CD4-positive, alpha-beta memory T cell (primary cell): ENCODE results near the gene SULF2. TPM values are rescaled to one million over a fixed set of nuclear protein-coding genes. Genes with fewer than 3 reads are reported as not detected.
A peak's percentile ranks its signal among the peaks of the same experiment; 100 is the strongest.

Experiments
- CTCF ChIA-PET: fragments of 350-600 bp; sonication (Branson Sonifier 250); formaldehyde crosslinking; loops from one replicate; lab custom pipeline; 2021; ENCODE audit warnings: inconsistent platforms; ENCODE audit not compliant: partially characterized antibody; lab: Charles Lee
- POLR2A ChIA-PET: fragments of 350-600 bp; sonication (Branson Sonifier 250); formaldehyde crosslinking; loops from one replicate; lab custom pipeline; 2021; ENCODE audit not compliant: partially characterized antibody; lab: Charles Lee
- DNase-seq, 5 donors: peaks; one replicate each; pipeline versions ENCODE4 v3.0.0 to v3.0.0-alpha.2; 2020 to 2022; ENCODE audit warnings: mixed read lengths in 1 of 5
- H3K27ac ChIP-seq: one replicate; pipeline ENCODE4 v1.7.0; 2013; ENCODE audit warnings: low read depth, low read length
- H3K27me3 ChIP-seq: 2 replicates; pipeline ENCODE4 v1.7.0; 2013; ENCODE audit warnings: mild to moderate bottlenecking, low read length, moderate library complexity; ENCODE audit not compliant: insufficient read depth
- H3K36me3 ChIP-seq: 2 replicates; pipeline ENCODE4 v1.7.0; 2013; ENCODE audit warnings: mild to moderate bottlenecking, low read length, moderate library complexity; ENCODE audit not compliant: insufficient read depth
- H3K4me1 ChIP-seq: 2 replicates; pipeline ENCODE4 v1.7.0; 2013; ENCODE audit warnings: mild to moderate bottlenecking, low read length, moderate library complexity; ENCODE audit not compliant: insufficient read depth
- H3K4me3 ChIP-seq, 2 donors: one replicate each; pipeline ENCODE4 v1.7.0; 2013; ENCODE audit warnings: low read length in 2 of 2, mild to moderate bottlenecking in 1 of 2
- H3K9me3 ChIP-seq, 2 donors: one replicate each; pipeline ENCODE4 v1.7.0; 2013; ENCODE audit warnings: low read length in 2 of 2, control low read depth in 1 of 2; ENCODE audit not compliant: control insufficient read depth in 1 of 2
- H3K27ac Mint-ChIP-seq, 7 donors: one replicate each; pipeline ENCODE4 v1.8.0; 2020 to 2021; ENCODE audit warnings: mixed read lengths in 7 of 7, mild to moderate bottlenecking in 6 of 7, inconsistent platforms in 3 of 7, moderate library complexity in 3 of 7
- H3K27me3 Mint-ChIP-seq, 2 donors: one replicate each; pipeline ENCODE4 v1.8.0; 2020 to 2021; ENCODE audit warnings: mixed read lengths in 2 of 2
- H3K36me3 Mint-ChIP-seq, 2 donors: one replicate each; pipeline ENCODE4 v1.8.0; 2020 to 2021; ENCODE audit warnings: mixed read lengths in 2 of 2, inconsistent platforms in 1 of 2, mild to moderate bottlenecking in 1 of 2
- H3K4me1 Mint-ChIP-seq, 4 donors: one replicate each; pipeline ENCODE4 v1.8.0; 2020 to 2021; ENCODE audit warnings: mixed read lengths in 4 of 4, mild to moderate bottlenecking in 1 of 4
- H3K4me3 Mint-ChIP-seq, 8 donors: one replicate each; pipeline ENCODE4 v1.8.0; 2020 to 2021; ENCODE audit warnings: mixed read lengths in 8 of 8, mild to moderate bottlenecking in 7 of 8, moderate library complexity in 6 of 8, inconsistent platforms in 3 of 8
- H3K9me3 Mint-ChIP-seq, 8 donors: one replicate each; pipeline ENCODE4 v1.8.0; 2020 to 2021; ENCODE audit warnings: mixed read lengths in 8 of 8, mild to moderate bottlenecking in 5 of 8, inconsistent platforms in 3 of 8, moderate library complexity in 1 of 8
- intact Hi-C: fragments of 100-400 bp; cut with micrococcal nuclease; formaldehyde crosslinking; loops from one replicate; pipeline ENCODE4 v1.15.1; 2023
- polyA plus RNA-seq, 2 donors: library from polyadenylated mRNA; unstranded; fragments of 300-500 nt; fragmentation: Illumina TruSeq; gene quantifications; one replicate each; pipeline ENCODE4 v1.2.3, GENCODE V29; 2021
- total RNA-seq, 2 experiments: library from RNA; stranded (reverse); gene quantifications; one replicate each; pipeline ENCODE4 v1.2.3, GENCODE V29; 2021

Gene SULF2
- total and polyA plus RNA-seq, 4 experiments from 2014 or later, result 0.16 to 1.3 (median 0.55) TPM

- peaks cover 0 to 4% (median 2%) of the 10 kb centered on the region in 4 donors for H3K4me1 Mint-ChIP-seq
- DNase-seq, result no peak
- H3K36me3 ChIP-seq, result no peaks in the 10 kb centered on the region
- no peak overlapping the region for H3K27ac ChIP-seq
- H3K9me3 ChIP-seq, result no peaks in the 10 kb centered on the region
- H3K27ac Mint-ChIP-seq, result peak overlapping the region in 1 of 7 donors; percentile 17
- peaks cover 4% of the 10 kb centered on the region for H3K4me1 ChIP-seq
- ChIA-PET CTCF (no interaction called here), POLR2A (no interaction called here)
- intact Hi-C loops, result no loop called here
- H3K27me3 Mint-ChIP-seq, result no peaks in the 10 kb centered on the region
- H3K4me3 ChIP-seq, result no peak overlapping the region
- H3K4me3 Mint-ChIP-seq, result no peak overlapping the region
- H3K36me3 Mint-ChIP-seq, result peaks cover 0 to 6% of the 10 kb centered on the region in 2 donors
- peaks cover 0 to 2% (median 0%) of the 10 kb centered on the region in 8 donors for H3K9me3 Mint-ChIP-seq
- H3K27me3 ChIP-seq, result no peaks in the 10 kb centered on the region
These were observed 119.0 kb downstream of the SULF2 start for GRCh38 chr20:47666304-47666703.

- CTCF ChIA-PET, result no interaction called here
- Histone ChIP-seq H3K36me3 (no peaks in the 10 kb centered on the region), H3K9me3 (no peaks in the 10 kb centered on the region), H3K4me1 (peaks cover 4% of the 10 kb centered on the region), H3K4me3 (no peak overlapping the region), H3K27ac (no peak overlapping the region), H3K27me3 (no peaks in the 10 kb centered on the region)
- POLR2A ChIA-PET, result no interaction called here
- H3K36me3 Mint-ChIP-seq, result peaks cover 0 to 10% of the 10 kb centered on the region in 2 donors
- no peak for DNase-seq
- peak overlapping the region in 1 of 7 donors; percentile 23 for H3K27ac Mint-ChIP-seq
- peaks cover 0 to 2% (median 0%) of the 10 kb centered on the region in 8 donors for H3K9me3 Mint-ChIP-seq
- intact Hi-C loops, result no loop called here
- peaks cover 0 to 4% (median 2%) of the 10 kb centered on the region in 4 donors for H3K4me1 Mint-ChIP-seq
- H3K4me3 Mint-ChIP-seq, result no peak overlapping the region
- no peaks in the 10 kb centered on the region for H3K27me3 Mint-ChIP-seq
These were observed 119.9 kb downstream of the SULF2 start for GRCh38 chr20:47665221-47665991.

DNA sequence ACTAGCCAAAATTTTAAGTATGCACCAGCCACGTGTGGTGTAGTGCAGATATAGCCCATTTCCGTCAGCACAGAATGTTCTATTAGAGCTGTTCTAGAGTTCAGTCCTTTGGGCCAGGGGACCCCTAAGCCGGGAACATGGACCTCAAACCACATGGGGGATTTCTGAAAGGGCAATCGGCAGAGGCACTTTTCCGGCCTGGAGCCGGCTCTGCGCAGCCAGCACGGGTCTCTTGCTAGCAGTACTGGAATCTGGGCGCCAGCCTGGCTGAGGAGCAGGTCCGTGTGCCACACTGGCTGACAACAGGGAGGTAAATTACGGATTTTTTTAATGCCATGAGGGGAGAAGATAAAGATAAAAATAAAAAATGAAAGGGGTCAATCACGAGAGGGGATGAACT is 120.5 kb downstream of the SULF2 start:
- no peak overlapping the region for H3K4me3 ChIP-seq
- no peaks in the 10 kb centered on the region for H3K36me3 ChIP-seq
- no peaks in the 10 kb centered on the region for H3K9me3 ChIP-seq
- peak overlapping the region in 1 of 7 donors; percentile 74 for H3K27ac Mint-ChIP-seq
- H3K4me1 Mint-ChIP-seq, result peaks cover 0 to 4% (median 2%) of the 10 kb centered on the region in 4 donors
- no peak overlapping the region for H3K4me3 Mint-ChIP-seq
- H3K36me3 Mint-ChIP-seq, result peaks cover 0 to 10% of the 10 kb centered on the region in 2 donors
- ChIA-PET CTCF (interaction anchor here (1.0 to 3.4 kb wide), 6 partner anchors 10 to 956 kb away, joined by 3 to 41 read pairs (median 4); no protein-coding TSS in a partner anchor), POLR2A (no interaction called here)
- H3K27me3 ChIP-seq, result no peaks in the 10 kb centered on the region
- DNase-seq, result no peak
- H3K4me1 ChIP-seq, result peaks cover 4% of the 10 kb centered on the region
- H3K27me3 Mint-ChIP-seq, result no peaks in the 10 kb centered on the region
- H3K27ac ChIP-seq, result no peak overlapping the region
- peaks cover 0 to 2% (median 0%) of the 10 kb centered on the region in 8 donors for H3K9me3 Mint-ChIP-seq
- intact Hi-C loops, result no loop called here

DNA sequence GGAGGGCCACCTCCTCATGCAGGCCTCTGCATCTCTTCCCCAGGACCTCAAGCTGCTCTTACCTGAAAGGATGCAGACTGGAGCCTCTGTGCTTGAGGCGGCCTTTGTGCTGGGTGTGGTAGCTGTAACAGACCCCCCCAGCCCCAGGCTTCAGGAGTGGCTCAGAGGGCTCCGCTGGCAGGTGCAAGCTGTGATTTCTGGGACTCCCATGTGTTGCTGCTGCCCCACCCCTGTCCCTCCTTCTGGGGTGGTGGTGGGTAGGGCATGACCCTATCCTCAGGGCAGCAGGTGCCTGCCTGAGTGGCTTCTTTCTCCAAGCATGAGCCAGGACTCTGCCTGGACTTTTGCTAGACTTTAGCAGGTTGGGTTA is 121.2 kb downstream of the SULF2 start:
- no peak for DNase-seq
- H3K4me1 Mint-ChIP-seq, result peaks cover 0 to 4% (median 2%) of the 10 kb centered on the region in 4 donors
- peak overlapping the region in 1 of 7 donors; percentile 26 for H3K27ac Mint-ChIP-seq

GRCh38 chr20:47663354-47664067 is 121.8 kb downstream of the SULF2 start:
- DNase-seq, result peak; percentile 62 to 74 (median 68)
- Mint-ChIP-seq H3K27ac (peak overlapping the region in 3 of 7 donors; percentile 26 to 70 (median 48)), H3K4me1 (peaks cover 0 to 4% (median 2%) of the 10 kb centered on the region in 4 donors), H3K4me3 (peak overlapping the region in 1 of 8 donors; percentile 39), H3K27me3 (no peaks in the 10 kb centered on the region), H3K36me3 (peaks cover 0 to 14% of the 10 kb centered on the region in 2 donors), H3K9me3 (peaks cover 0 to 2% (median 0%) of the 10 kb centered on the region in 8 donors)
- intact Hi-C loops, result loop anchor here (1.0 kb wide), 1 partner anchor 958 kb away; no protein-coding TSS in a partner anchor
- Histone ChIP-seq H3K27me3 (no peaks in the 10 kb centered on the region), H3K4me3 (no peak overlapping the region), H3K36me3 (peaks cover 4% of the 10 kb centered on the region), H3K27ac (no peak overlapping the region), H3K4me1 (peaks cover 4% of the 10 kb centered on the region), H3K9me3 (no peaks in the 10 kb centered on the region)
- POLR2A ChIA-PET, result no interaction called here
- CTCF ChIA-PET, result interaction anchor here (0.7 to 3.4 kb wide), 12 partner anchors 12 to 957 kb away, joined by 3 to 41 read pairs (median 4); no protein-coding TSS in a partner anchor

More for the DNA sequence above, 121.2 kb downstream of the SULF2 start:
- CTCF ChIA-PET, result interaction anchor here (0.7 to 3.4 kb wide), 11 partner anchors 11 to 956 kb away, joined by 3 to 41 read pairs (median 4); no protein-coding TSS in a partner anchor
- Histone ChIP-seq H3K9me3 (no peaks in the 10 kb centered on the region), H3K27me3 (no peaks in the 10 kb centered on the region), H3K36me3 (no peaks in the 10 kb centered on the region), H3K27ac (no peak overlapping the region), H3K4me1 (peaks cover 4% of the 10 kb centered on the region), H3K4me3 (no peak overlapping the region)
- POLR2A ChIA-PET, result no interaction called here
- intact Hi-C loops, result no loop called here
- H3K4me3 Mint-ChIP-seq, result peak overlapping the region in 1 of 8 donors; percentile 39
- peaks cover 0 to 14% of the 10 kb centered on the region in 2 donors for H3K36me3 Mint-ChIP-seq
- H3K9me3 Mint-ChIP-seq, result peaks cover 0 to 2% (median 0%) of the 10 kb centered on the region in 8 donors
- no peaks in the 10 kb centered on the region for H3K27me3 Mint-ChIP-seq

DNA sequence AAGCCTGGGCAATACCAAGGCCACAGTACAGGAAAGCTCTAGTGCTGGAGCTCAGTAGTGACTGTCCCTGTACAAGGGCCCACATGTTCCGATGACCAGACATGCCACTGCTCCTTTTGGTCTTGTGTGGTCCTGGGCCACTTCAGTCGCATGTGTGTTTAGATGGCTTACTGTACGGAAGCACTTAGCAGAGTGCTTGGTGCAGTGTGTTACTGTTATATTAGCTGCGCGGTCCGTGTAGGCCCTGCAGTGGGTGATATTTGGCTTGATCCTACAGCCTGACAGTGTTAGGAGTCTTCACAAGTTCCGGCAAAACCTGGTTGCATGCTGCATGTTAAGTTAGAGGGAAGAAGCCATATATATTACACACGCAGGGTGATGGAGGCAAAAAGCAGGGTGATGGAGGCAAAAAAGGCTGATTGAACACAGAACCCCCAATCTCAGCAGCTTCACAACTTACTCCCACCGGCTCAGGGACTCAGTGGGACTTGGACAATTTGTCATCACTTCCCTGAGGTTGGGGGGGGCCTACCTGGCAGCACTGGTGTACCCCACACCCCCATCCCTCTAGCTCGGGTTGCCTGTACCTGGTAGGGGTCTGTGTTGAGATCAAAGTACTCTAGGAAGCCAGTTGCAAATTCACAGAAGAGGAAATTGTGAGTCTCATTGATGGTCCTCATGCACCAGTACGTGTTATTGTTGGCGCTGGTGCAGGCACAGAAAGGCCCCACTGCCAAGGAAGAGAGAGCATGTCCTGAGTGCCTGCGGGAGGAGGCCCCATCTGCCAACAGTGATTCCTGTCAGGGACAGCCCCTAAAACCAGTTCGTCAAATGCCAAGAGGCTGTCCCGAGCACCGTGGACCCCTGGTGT is 122.6 kb downstream of the SULF2 start:
- Histone ChIP-seq H3K36me3 (peaks cover 5% of the 10 kb centered on the region), H3K9me3 (no peaks in the 10 kb centered on the region), H3K4me3 (no peak overlapping the region), H3K27me3 (no peaks in the 10 kb centered on the region), H3K27ac (no peak overlapping the region), H3K4me1 (peaks cover 4% of the 10 kb centered on the region)
- ChIA-PET POLR2A (no interaction called here), CTCF (interaction anchor here (1.0 to 3.4 kb wide), 7 partner anchors 8 to 958 kb away, joined by 3 to 41 read pairs (median 4); no protein-coding TSS in a partner anchor)
- intact Hi-C loops, result loop anchor here (1.0 kb wide), 1 partner anchor 959 kb away; no protein-coding TSS in a partner anchor
- H3K9me3 Mint-ChIP-seq, result peaks cover 0 to 2% (median 0%) of the 10 kb centered on the region in 8 donors
- peaks cover 0 to 4% (median 2%) of the 10 kb centered on the region in 4 donors for H3K4me1 Mint-ChIP-seq
- no peak overlapping the region for H3K4me3 Mint-ChIP-seq
- peaks cover 6 to 21% of the 10 kb centered on the region in 2 donors for H3K36me3 Mint-ChIP-seq
- no peak overlapping the region for H3K27ac Mint-ChIP-seq
- H3K27me3 Mint-ChIP-seq, result no peaks in the 10 kb centered on the region
- no peak for DNase-seq
